ENCODE measurements around the gene CDC20. TPM values are rescaled to one million over a fixed set of nuclear protein-coding genes. Genes with fewer than 3 reads are reported as not detected.
"Not testable (repeated sequence)": the region's sequence is repeated elsewhere in the genome, so short reads cannot be mapped to it uniquely, and the experiment has no call there.

The CDC20 gene
- total RNA-seq, 1 donor from 2014 or later, result 1.4 TPM

GRCh38 chr1:43358121-43358745, 548 bp upstream of the CDC20 start:
- DNase-seq (ENCODE audit: low spot score), result no peak

GRCh38 chr1:43359696-43360095, 915 bp downstream of the CDC20 start:
- DNase-seq (ENCODE audit: low spot score), result no peak

GRCh38 chr1:43360616-43361015, 1.8 kb downstream of the CDC20 start:
- no peak for DNase-seq (ENCODE audit: low spot score)

GRCh38 chr1:43363283-43363934, 4.6 kb downstream of the CDC20 start:
- DNase-seq (ENCODE audit: low spot score), result no peak

GRCh38 chr1:43363935-43364525, 5.2 kb downstream of the CDC20 start:
- no peak for DNase-seq (ENCODE audit: low spot score)

GRCh38 chr1:43365678-43366077, 6.9 kb downstream of the CDC20 start:
- DNase-seq (ENCODE audit: low spot score), result no peak

- DNase-seq (ENCODE audit: low spot score), result peak; percentile 36
Observed at GRCh38 chr1:43366179-43366578, 7.4 kb downstream of the CDC20 start.

- DNase-seq (ENCODE audit: low spot score), result no peak
Observed at GRCh38 chr1:43366601-43367025, 7.8 kb downstream of the CDC20 start.

- no peak for DNase-seq (ENCODE audit: low spot score)
Observed at GRCh38 chr1:43367026-43367903, 8.5 kb downstream of the CDC20 start.

- peak; percentile 93 for DNase-seq (ENCODE audit: low spot score)
Observed at GRCh38 chr1:43367904-43368645, 9.3 kb downstream of the CDC20 start, which contains the start of gene ELOVL1. TSS of gene ELOVL1 (minus strand) at chr1:43368011. CDS start at chr1:43365609, 2,402 bp downstream.

GRCh38 chr1:43368646-43369020, 9.9 kb downstream of the CDC20 start:
- DNase-seq (ENCODE audit: low spot score), result no peak

- DNase-seq (ENCODE audit: low spot score), result not testable (repeated sequence)
Observed at GRCh38 chr1:43369779-43370178, 11.0 kb downstream of the CDC20 start.

- no peak for DNase-seq (ENCODE audit: low spot score)
Observed at GRCh38 chr1:43370564-43370963, 11.8 kb downstream of the CDC20 start.

GRCh38 chr1:43372172-43372571, 13.4 kb downstream of the CDC20 start:
- no peak for DNase-seq (ENCODE audit: low spot score)

- DNase-seq (ENCODE audit: low spot score), result no peak
Observed at GRCh38 chr1:43373066-43373940, 14.5 kb downstream of the CDC20 start.

GRCh38 chr1:43376723-43377235, 18.0 kb downstream of the CDC20 start:
- DNase-seq (ENCODE audit: low spot score), result no peak

GRCh38 chr1:43377831-43378230, 19.1 kb downstream of the CDC20 start:
- DNase-seq (ENCODE audit: low spot score), result no peak

GRCh38 chr1:43379476-43379875, 20.7 kb downstream of the CDC20 start:
- DNase-seq (ENCODE audit: low spot score), result no peak

GRCh38 chr1:43381612-43382011, 22.8 kb downstream of the CDC20 start:
- DNase-seq (ENCODE audit: low spot score), result peak; percentile 20

All from umbilical cord (tissue), 2 donors.